ENCODE results near the gene MVP.
A peak's percentile ranks its signal among the peaks of the same experiment; 100 is the strongest.
"Not testable (repeated sequence)": the region's sequence is repeated elsewhere in the genome, so short reads cannot be mapped to it uniquely, and the experiment has no call there.

The MVP gene

DNA sequence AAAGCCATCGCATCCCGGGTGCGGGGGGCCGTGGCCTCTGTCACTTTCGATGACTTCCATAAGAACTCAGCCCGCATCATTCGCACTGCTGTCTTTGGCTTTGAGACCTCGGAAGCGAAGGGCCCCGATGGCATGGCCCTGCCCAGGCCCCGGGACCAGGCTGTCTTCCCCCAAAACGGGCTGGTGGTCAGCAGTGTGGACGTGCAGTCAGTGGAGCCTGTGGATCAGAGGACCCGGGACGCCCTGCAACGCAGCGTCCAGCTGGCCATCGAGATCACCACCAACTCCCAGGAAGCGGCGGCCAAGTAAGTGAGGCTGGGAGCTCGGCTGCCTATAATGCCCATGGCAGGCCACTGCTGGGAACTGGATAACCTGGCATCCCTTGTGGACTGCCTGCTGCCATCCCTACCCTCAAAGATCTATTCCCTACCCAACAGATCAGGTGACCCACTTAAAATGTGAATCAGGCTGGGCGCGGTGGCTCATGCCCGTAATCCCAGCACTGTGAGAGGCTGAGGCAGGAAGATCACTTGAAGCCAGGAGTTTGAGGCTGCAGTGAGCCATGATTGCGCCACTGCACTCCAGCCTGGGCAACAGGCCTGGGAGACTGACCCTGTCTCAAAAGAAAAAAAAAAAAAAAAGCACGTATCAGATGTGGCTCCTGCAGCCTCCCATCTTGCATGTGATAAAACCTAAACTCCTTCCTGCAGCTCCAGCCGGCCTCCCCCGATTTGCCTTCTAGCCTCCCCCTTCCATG lies 24.5 kb downstream of the MVP start:
- DNase-seq, result no peak

DNA sequence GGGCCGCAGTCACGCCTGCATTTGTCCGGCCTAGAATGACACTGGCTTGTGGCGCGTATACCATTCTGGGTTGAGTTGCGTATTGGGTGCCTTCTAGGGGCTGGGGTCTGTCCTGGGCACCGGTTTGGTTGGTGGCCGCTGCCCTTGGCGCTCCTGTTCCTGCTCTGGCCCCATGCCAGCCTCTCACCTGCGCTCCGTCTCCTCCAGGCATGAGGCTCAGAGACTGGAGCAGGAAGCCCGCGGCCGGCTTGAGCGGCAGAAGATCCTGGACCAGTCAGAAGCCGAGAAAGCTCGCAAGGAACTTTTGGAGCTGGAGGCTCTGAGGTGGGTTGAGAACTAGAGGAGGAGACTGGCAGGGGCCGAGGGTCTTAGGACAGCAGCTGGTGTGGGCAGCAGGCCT lies 25.4 kb downstream of the MVP start:
- DNase-seq, result no peak

DNA sequence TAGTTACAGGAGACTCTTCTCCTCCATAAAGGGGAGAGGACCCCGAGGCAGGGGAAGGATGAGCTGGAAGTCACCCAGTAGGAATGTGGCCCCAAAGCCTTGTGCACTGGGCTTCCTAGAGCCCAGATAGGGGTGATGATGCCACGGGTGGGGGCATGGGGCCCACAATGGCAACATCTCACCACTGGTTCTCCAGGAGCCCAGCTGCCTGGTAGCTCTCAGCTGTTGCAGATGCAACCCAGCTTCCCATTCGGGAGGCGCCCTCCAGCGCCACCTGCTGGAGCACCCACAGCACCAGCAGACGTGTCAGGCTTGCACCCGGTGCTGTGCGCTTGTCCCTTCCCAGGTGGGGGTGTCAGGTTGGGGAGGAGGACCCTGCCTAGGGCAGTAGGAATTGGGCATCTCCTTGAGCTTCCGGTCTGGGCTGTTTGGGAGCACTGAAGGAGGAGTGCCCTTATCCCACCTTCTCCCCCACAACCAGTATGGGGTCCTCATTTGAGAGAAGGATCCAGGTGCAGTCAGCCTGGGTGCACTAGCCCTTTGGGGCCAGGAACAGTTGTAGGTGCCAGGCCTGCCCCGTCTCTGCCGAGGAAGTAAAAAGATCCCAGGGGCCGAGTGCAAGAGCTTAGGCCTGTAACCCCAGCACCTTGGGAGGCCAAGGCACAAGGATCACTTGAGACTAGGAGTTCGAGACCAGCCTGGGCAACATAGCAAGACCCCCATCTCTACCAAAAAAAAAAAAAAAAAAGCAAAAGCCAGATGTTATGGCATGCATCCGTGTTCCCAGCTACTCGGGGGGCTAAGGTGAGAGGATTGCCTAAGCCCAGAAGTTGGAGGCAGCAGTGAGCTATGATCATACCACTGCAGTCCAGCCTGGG lies 28.4 kb downstream of the MVP start:
- peak; percentile 86 to 90 for DNase-seq

DNA sequence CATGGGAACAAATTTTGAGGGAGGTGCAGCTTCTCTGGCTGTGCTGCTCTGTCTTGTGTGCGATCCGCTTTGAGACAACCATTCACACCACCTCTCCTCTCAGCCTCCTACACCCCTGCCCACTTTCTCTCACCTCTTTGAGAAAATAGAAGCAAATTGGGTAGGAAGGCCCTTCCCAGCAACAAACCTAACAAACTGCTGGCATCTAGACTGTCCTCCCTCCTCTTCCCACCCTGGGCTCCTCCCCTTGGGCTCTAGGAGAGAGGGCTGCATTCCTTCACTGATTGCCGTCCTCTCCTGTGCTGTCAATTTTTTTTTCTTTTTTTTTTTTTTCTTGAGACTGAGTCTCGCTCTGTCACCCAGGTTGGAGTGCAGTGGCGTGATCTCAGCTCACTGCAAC lies 29.2 kb downstream of the MVP start:
- no peak for DNase-seq

DNA sequence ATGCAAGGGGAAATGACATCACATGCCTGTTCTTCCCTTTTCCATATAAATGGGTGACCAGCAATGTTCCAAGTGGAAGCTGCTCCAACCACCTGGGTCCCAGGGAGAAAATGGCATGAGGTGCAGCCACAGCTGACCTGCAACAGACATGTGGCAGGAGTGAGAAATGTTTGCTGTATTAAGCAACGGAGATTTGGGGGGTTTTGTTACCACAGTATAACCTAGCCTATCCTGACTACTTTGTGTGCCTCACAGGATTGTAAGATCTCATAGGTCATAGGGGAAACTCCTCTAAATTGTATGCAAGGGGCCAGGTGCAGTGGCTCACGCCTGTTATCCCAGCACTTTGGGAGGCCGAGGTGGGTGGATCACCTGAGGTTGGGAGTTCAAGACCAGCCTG lies 30.7 kb downstream of the MVP start:
- DNase-seq, result no peak

DNA sequence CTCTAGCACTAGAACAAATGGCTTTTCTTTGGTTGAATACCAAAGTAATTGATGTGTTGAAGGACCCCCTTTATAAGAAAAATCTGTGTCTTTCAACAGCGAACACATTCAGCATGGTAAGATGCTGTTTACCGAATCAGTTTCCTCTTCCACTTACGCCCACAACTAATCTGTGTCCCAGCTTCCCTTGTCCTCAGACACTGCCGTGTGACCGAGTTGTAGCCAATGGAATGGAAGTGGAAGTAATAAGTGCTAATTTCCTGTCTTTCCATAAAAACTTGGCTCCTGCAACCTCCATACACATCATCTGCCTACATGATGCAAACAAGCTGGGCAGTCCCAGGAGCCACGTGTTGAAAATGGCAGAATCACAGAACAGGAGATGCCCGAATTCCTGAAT lies 32.4 kb downstream of the MVP start:
- DNase-seq, result no peak

DNA sequence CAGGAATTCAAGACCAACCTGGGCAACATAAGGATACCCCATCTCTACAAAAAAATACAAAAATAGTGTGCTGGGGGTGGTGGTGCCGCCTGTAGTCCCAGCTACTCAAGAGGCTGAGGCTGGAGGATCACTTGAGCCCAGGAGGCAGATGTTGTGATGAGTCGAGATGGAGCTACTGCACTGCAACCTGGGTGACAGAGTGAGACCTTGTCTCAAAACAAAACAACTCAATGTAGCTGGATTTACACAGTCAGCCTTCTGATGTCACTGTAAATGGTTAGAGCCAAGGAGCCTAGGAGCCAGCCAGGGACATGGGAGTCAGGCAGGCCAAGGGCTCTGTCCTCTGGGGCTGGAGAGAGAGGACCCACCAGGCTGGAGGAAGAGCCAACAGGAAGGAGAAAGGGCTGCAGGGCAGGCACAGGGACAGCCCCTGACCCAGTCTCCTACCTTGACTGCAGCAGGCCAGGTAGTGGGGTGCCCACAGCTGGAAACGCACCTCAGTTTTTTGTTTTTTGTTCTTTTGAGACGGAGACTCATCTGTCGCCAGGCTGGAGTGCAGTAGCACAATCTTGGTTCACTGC lies 34.3 kb downstream of the MVP start:
- no peak for DNase-seq

DNA sequence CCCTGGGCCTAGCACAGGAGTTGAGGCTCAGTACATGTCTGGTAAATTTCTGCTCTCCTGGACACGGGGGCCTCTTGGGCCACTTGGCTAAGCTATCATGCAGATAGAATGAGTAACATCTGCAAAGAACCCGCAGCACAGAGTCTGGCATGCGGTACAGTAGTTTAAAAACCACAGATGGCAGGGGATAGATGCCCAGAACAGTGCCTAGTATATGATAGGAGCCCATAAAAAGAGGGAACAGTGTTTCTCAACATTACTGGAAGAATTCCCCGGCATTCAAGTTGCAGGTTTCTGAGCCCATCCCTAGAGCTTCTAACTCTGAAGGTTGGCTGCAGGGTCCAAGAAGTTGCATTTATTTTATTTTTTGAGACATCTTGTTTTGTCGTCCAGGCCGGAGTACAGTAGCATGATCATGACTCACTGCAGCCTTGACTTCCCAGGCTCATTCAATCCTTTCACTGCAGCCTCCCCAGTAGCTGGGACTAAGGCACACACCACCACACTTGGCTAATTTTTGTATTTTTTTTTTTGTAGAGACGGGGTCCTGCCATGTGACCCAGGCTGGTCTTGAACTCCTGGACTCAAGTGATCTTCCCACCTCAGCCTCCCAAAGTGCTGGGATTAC lies 37.0 kb downstream of the MVP start:
- no peak for DNase-seq

DNA sequence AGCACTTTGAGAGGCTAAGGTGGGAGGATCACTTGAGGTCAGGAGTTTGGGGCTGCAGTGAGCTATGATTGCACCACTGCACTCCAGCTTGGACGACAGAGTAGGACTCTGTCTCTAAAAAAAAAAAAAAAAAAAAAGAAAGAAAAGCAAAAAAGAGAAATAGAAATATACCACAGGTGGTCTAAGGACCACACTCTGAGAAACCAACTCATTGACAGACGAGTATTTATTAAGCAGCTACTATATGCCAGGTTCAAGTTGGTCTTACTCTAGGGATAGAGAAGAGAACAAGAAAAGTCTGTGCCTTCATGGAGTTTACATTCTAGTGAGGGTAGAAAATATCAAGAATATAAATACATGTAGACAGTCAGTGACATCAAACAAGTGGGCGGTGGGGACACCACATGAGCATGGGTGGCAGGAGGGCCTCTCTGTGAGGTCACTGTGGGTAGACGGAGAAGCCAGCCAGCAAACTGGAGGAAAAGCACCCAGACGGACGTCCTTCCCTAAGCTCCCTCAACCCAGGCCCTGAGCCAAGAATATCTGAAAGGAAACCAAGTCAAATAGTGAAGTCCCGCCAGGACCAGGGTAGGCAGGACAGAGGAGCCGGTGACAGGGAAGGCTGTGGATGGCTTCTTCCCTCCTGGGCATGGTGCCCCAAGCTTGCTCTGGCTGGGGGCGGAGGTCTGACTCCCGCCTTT lies 38.0 kb downstream of the MVP start:
- no peak for DNase-seq

DNA sequence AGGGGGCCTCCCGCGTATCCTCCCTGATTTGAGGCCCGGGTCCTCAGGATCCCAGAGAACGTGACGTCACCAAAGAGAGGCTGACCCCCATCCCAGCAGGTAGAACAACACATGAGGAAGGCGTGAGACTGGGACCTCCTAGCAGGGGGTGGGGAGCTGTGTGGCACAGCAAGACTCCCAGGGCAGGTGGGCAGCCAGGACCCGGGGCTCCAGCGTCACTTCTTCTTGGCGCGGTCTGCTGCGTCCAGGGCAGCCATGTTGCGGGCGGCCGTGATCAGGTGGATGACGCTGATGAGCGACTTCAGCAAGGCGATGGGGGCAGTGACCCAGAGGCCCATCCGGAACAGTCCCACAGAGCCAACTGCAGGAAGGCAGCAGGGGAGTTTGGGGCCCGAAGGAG lies 38.7 kb downstream of the MVP start:
- DNase-seq, result no peak

DNA sequence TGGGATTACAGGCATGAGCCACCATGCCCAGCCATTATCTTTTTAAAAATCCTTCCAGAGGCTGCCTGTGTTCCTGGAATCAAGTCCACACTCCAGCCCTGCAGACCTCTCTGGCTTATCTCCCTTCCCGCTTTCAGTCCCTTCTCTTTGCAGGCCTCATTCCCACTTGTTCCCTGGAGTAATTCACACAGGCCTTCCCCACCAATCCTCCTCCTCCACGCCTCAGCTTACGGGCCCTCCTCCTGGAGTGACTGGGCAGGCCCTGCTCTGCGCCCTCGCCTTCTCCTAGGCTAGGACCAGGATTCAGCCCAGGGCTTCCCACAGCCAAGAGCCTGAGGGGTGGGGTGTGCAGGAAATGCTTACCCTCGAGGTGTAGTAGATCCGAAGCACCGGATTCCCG lies 40.0 kb downstream of the MVP start:
- no peak for DNase-seq

DNA sequence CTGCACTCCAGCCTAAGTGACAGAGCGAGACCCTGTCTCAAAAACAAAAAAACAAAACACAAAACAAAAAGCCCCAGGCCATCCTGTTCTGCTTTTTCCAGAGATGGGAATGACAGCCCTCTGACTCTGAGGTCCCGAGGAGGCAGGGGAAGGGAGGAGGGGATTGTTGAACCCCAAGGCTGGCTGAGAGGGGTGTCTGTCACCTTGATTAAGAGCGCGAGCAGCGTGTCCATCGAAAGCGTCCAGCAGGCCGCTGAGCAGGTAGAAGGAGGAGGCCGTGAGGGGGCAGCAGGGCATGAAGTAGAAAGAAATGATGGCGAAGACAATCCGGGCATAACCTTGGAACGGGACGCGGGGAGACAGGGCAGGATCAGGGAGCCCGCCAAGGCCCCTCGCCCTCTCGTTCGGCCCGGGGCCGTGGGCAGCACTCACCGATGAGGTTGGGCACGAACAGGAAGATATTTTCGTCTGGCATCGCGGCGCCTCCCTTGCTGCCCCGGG lies 42.2 kb downstream of the MVP start:
- DNase-seq, result peak in 1 of 2 donors; percentile 28

DNA sequence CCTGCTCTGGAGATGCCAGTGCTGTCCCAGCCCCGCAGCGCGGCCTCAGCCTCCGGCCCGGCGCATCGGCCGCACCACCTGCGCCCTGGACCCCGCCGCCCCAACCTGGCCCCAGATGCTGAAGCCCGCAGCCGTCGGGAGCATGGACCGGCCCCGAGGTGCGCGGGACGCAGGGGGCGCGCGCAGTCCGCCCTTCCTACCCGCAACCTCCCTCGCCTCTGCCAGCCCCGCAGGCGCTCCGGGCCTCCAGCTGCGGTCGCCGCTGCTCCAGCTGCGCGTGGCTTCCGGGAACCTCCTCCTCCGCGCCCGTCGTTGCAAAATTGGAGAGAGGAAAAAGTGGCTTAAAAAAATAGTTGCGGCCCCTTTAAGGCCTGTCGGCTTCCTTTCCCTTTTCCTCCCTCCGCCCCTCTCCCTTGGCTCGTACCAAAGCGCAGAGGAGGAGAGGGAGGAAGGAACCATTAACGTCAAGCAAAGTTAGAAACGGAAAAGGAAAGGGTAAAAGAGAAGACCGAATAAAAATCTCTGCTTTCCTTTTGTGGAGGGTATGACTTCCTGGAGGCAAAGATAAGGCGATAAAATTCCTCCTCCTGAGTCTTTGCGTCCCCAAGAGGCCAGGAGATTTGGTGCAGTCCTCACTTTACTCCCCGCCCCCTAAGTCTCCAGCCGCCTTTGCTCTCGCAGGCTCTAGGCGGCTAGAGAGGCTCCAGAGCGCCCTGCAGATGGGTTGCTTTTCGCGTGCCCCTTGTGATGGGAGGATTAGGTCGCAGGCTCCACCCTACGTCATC lies 42.8 kb downstream of the MVP start, which contains the start of gene CDIPT:
TSS of gene CDIPT (minus strand) at position 343 of the 785 bp plus-strand sequence. CDS start 369 bp downstream, outside the sequence.
- DNase-seq, result peak; percentile 91 to 92

DNA sequence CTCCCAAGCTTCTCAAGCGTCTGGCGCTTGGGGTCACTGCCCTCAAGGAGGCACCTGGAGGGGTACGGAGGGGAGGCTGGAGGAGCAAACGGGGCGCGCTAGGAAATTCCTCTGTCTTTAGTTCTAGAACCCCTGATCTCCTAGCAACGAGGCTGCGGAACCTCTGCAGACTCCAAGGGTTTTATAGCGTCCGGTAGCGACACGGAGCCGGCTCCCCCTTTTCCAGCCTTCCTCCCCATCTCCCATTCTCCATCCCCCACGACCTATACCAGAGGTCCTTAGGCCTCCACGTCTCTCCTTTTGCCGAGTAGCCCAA lies 43.4 kb downstream of the MVP start:
- no peak for DNase-seq

DNA sequence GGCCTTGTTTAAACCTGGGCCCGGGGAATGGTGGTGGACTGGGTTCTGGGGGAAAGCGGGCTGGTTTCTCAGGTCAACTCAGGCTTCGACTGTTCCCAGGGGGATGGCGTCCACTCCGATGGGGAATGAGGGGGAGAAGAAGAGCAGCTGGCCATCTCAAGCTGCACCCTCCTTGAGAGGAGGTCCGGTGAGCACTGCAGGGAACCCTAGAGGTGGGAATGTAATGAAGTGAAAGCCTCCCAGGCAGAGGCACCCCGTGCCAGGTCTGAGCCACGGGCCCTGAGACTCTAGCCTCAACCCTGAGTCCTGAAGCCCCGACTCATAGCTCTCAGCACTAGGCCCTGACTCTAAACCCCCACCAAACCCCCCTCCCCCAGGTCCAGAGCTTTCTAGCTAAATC lies 43.9 kb downstream of the MVP start:
- DNase-seq, result no peak

DNA sequence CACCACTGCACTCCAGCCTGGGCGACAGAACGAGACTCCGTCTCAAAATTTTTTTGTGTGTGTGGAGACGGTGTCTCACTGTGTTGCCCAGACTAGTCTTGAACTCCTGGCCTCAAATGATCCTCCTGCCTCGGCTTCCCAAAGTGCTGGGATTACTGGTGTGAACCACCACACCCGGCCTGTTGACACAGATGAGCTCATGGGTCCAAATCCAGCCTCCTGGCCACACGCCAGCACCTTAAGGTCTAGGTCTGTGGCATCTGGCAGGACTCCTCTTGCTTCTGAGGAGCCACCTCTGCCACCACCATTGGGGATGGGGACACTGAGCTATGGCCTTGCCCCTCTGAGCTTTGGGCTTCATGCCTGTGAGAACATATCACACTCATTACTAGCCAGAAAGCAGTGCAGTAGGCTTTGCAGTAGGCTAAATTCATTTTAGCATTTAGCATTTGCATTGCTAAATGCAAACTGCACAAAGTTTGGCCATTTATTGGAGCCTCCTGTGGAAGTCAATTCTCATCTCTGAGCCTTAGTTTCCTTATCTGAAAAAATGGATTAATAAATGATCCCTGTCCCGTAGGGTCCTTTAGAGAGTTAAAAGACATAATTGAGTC lies 48.2 kb downstream of the MVP start:
- no peak for DNase-seq

DNA sequence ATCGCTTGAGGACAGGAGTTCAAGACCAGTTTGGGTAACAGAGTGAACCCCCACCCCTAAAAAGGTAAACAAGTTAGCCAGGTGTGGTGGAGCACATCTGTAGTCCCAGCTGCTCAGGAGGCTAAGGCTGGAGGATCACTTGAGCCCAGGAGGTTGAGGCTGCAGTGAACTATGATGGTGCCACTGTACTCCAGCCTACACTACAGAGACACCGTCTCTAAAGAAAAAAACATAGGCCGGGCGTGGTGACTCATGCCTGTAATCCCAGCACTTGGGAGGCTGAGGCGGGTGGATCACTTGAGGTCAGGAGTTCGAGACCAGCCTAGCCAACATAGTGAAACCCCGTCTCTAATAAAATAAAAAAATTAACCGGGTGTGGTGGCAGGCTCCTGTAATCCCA lies 48.8 kb downstream of the MVP start:
- DNase-seq, result not testable (repeated sequence)

DNA sequence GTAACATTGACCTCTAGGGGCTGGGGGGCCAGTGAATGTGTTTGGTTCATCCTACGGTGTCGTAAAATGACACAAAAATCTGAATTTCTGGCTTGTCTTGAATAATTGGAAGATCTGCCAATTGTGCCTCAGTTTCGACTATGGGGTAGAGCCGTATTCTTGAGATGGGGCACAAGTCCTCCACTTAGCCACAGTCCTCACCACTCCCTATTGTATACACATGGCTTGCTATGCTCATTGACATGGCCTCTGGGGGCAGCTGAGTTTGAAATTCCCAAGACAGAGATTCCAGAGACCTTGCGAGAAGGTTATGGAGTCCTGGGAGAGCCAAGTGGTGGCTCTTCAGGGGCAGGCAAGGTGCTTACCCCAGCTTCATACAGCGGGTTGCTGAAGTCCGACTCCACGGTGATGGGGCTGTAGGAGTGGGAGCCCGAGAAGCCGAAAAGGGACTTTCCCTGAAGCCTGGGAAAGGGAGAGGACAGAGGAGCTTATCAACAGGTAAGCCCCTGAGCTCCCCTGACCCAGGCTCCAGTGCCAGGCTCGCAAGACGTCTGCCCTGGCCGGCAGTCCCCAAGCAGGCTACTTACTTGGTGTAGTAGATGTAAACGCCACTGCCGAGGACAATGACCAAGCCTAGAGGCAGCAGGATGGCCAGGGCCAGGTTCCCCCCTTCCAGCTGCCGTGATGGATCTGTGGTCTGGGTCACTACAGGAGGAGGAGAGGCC lies 51.7 kb downstream of the MVP start:
- DNase-seq, result no peak

DNA sequence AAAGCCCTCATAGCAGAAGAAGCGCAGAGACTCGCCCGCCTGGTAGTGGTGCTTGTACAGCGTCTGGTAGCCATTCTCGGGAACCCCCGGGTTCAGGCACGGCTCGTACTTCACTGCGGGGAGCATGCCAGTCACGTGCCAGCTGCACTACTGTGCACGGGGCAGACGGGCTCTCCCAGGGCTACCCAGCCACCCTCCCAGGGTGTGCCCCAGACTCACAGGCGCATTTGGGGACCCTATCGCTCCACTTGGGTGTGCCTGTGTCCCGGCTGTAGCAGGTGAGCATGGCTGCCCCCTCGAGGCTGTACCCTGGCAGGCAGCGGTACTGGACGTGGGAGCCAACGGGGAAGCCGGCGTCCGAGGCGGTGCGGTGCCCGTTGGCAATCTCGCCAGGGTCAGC lies 53.1 kb downstream of the MVP start:
- no peak for DNase-seq

DNA sequence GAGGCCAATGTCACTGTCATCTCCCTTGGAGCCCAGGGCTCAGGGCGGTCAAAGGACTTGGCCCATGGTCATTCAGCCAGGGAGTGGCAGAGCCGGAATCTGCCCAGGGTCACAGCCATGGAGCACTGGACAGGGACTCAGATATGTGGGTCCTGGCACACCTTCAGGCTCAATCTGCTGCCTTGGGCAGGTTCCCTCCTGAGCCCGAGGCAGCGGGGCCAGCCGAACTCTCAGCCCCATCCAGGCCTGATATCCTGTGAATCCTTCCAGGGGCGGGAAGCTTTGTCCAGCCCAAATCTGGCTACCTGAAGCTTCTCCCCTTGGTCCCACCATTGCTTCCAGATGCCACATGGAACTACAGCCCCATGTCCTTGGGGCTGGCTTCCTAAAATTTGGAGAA lies 54.9 kb downstream of the MVP start:
- DNase-seq, result no peak

DNA sequence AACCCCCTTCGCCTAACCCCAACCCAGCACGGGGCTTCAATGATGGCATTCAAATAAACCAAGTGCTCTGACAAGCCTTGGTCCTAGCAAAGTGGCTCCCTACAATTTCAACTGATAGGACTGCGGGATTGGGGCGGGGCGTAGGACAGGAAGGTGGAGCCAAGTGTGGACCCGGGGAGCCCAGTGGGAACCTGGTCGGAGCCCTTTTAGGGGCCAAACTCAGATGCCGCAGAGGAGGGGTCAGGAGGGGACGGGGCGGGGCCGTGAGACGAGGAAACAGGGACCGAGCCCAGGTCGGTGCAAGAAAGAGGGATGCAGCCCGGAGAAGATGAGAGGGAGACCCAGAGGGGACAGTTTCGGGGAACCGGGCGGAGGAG lies 55.9 kb downstream of the MVP start:
- peak in 1 of 2 donors; percentile 18 for DNase-seq
